Vagina (tissue), 2 donors: ENCODE results near the gene PEA15. TPM values are rescaled to one million over a fixed set of nuclear protein-coding genes. Genes with fewer than 3 reads are reported as not detected.
A peak's percentile ranks its signal among the peaks of the same experiment; 100 is the strongest.

ENCODE experiments used
- DNase-seq, 2 donors: peaks; one replicate each; pipeline ENCODE4 v3.0.0-alpha.2; 2017; ENCODE audit errors: extremely low spot score in 2 of 2
- H3K27ac ChIP-seq: fragments of 200-600 bp; sonication (generic); one replicate; pipeline ENCODE4 v1.5.1; 2019
- H3K27me3 ChIP-seq: fragments of 200-600 bp; sonication (generic); one replicate; pipeline ENCODE4 v1.5.1; 2019
- H3K36me3 ChIP-seq, 2 donors: fragments of 200-600 bp; sonication (generic); one replicate each; pipeline ENCODE4 v1.5.1; 2017 to 2019
- H3K4me1 ChIP-seq: fragments of 200-600 bp; sonication (generic); one replicate; pipeline ENCODE4 v1.5.1; 2019
- H3K4me3 ChIP-seq, 2 donors: fragments of 200-600 bp; sonication (generic); 1 replicate in 1 of 2; 2 replicates in 1 of 2; pipeline ENCODE4 v1.5.1; 2016 to 2019
- H3K9me3 ChIP-seq: fragments of 200-600 bp; sonication (generic); one replicate; pipeline ENCODE4 v1.5.1; 2019
- POLR2A ChIP-seq, 2 donors: fragments of 450-650 bp; IDR thresholded peaks; one replicate each; pipeline ENCODE4 v1.6.1; 2017; ENCODE audit warnings: antibody characterized with exemption in 2 of 2, mild to moderate bottlenecking in 2 of 2, moderate library complexity in 2 of 2
- POLR2AphosphoS5 ChIP-seq, 2 donors: sonication (generic); formaldehyde crosslinking; IDR thresholded peaks; one replicate each; pipeline ENCODE4 v1.9.0; 2017; ENCODE audit warnings: antibody characterized with exemption in 2 of 2, mild to moderate bottlenecking in 2 of 2, low read depth in 1 of 2; ENCODE audit not compliant: insufficient read depth in 1 of 2
- intact Hi-C: fragments of 100-400 bp; cut with DNase I; formaldehyde crosslinking; loops from one replicate; pipeline ENCODE4 v1.15.1; 2023
- total RNA-seq: library from RNA; depleted of rRNA; stranded (reverse); fragments of >200 nt; gene quantifications from one replicate; pipeline ENCODE4 v1.2.3, GENCODE V29; 2016
- TF ChIP-seq, protein P1 (sequence below), 3 experiments: fragments of 450-650 bp in 2 of 3; fragments of 200-600 bp in 1 of 3; sonication (generic) in 1 of 3; IDR thresholded peaks; one replicate each; pipeline ENCODE4 v1.5.1; 2017 to 2019; ENCODE audit warnings: antibody characterized with exemption in 3 of 3, mild to moderate bottlenecking in 2 of 3, moderate library complexity in 2 of 3

Gene PEA15
- total RNA-seq, 1 donor from 2014 or later: 89.1 TPM

DNA sequence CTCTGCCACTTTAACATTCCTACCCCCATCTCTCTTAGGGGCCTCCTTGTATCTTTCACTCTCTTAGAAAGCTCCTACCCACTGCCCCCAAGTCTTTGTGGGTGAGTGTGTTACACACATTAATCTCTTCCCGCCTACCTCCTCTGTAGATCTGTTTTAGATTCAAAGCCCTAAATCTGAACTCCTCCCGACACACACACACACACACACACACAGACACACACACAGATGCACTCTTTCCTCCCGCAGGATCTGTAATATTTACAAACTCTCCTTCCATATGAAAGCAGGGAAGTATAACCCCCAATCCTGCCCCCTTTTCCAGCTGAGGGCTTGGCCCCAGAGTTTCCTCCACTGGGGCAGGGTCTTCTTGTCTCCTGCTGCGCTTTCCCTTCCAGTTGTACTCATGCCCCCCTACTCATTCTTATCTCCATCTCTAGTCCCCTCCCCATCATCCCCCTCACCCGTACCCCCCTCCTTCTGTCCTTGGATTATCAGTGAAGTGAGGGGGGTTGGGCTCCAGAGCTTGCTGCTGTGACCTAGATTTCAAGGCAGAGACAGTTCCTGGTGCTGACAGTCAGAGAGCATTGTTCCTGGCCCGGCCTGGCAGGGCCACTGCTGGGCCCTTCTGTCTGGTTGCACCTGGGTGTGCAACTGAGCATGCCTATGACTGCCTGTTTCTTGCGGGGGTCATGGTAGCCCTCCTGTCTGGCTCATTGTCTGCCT, 4.3 kb downstream of the PEA15 start:
- Histone ChIP-seq H3K9me3 (no peaks in the 10 kb centered on the region), H3K4me1 (peaks cover 61% of the 10 kb centered on the region), H3K27ac (peak overlapping the region; percentile 6), H3K4me3 (no peak overlapping the region), H3K36me3 (peaks cover 0 to 36% of the 10 kb centered on the region in 2 donors), H3K27me3 (no peaks in the 10 kb centered on the region)
- no peak for DNase-seq
- intact Hi-C loops: loop anchor here (5.0 to 10.0 kb wide), 2 partner anchors 45 to 102 kb away; no protein-coding TSS in a partner anchor
- TF ChIP-seq POLR2A (IDR thresholded peaks at IDR 0.05) (no peak), POLR2AphosphoS5 (IDR thresholded peaks at IDR 0.05; ENCODE audit: insufficient read depth in 1 of 2, low read depth in 1 of 2) (no peak)
- TF ChIP-seq, protein P1, sequence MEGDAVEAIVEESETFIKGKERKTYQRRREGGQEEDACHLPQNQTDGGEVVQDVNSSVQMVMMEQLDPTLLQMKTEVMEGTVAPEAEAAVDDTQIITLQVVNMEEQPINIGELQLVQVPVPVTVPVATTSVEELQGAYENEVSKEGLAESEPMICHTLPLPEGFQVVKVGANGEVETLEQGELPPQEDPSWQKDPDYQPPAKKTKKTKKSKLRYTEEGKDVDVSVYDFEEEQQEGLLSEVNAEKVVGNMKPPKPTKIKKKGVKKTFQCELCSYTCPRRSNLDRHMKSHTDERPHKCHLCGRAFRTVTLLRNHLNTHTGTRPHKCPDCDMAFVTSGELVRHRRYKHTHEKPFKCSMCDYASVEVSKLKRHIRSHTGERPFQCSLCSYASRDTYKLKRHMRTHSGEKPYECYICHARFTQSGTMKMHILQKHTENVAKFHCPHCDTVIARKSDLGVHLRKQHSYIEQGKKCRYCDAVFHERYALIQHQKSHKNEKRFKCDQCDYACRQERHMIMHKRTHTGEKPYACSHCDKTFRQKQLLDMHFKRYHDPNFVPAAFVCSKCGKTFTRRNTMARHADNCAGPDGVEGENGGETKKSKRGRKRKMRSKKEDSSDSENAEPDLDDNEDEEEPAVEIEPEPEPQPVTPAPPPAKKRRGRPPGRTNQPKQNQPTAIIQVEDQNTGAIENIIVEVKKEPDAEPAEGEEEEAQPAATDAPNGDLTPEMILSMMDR (IDR thresholded peaks at IDR 0.05): no peak

DNA sequence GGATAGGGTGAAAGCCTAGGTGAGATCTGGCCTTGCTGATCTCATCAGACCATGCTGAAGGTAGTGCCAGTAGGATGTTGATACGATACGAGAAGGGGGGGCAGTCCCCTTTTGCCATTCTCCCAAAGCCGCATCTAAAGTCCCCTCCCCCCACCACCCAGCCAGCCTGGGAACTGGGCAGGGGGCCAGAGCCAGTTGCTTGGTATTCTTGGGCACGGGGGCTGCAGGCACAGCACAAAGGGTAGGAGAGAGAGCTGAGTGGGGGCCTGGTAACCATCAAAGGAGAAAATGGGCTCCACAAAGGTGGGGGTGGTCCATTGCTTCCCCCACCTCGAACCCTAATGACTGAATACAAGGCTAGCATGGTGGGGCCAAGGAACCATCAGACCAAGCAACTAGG, 5.4 kb downstream of the PEA15 start:
- Histone ChIP-seq H3K27me3 (no peaks in the 10 kb centered on the region), H3K9me3 (no peaks in the 10 kb centered on the region), H3K4me1 (peaks cover 55% of the 10 kb centered on the region), H3K27ac (no peak overlapping the region), H3K36me3 (peaks cover 0 to 41% of the 10 kb centered on the region in 2 donors), H3K4me3 (no peak overlapping the region)
- TF ChIP-seq POLR2A (IDR thresholded peaks at IDR 0.05) (no peak), POLR2AphosphoS5 (IDR thresholded peaks at IDR 0.05; ENCODE audit: insufficient read depth in 1 of 2, low read depth in 1 of 2) (no peak)
- TF ChIP-seq, protein P1 (IDR thresholded peaks at IDR 0.05): no peak
- intact Hi-C loops: no loop called here
- DNase-seq: no peak

DNA sequence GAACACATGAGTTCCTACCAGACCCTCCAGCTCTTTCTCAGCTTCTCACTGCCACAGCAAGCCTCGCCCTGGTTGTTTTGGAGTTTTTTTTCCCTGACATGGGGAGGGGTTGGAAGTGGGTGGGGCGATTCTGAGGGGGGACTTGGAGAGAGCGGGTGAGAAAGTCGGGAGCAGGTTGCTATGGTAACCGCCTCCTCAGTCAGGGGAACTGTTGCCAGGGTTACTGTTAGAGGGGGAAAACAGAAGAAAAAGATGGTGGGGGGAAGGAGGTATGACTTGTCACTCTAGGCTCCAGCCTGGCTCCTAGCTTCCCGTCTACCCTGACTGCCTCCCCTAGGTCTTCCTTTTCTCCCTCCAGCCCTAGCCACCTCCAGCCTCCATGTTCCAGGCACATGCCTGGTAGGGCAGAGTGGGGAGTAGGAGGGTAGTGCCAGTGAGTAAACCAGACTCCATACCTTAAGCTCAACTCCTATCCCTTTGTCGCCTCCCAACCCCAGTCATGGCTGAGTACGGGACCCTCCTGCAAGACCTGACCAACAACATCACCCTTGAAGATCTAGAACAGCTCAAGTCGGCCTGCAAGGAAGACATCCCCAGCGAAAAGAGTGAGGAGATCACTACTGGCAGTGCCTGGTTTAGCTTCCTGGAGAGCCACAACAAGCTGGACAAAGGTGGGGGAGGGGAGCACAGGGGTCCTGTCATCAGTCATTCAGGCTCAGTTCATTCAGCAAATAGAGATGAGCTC, 6.0 kb downstream of the PEA15 start:
- no peak overlapping the region for H3K27ac ChIP-seq

DNA sequence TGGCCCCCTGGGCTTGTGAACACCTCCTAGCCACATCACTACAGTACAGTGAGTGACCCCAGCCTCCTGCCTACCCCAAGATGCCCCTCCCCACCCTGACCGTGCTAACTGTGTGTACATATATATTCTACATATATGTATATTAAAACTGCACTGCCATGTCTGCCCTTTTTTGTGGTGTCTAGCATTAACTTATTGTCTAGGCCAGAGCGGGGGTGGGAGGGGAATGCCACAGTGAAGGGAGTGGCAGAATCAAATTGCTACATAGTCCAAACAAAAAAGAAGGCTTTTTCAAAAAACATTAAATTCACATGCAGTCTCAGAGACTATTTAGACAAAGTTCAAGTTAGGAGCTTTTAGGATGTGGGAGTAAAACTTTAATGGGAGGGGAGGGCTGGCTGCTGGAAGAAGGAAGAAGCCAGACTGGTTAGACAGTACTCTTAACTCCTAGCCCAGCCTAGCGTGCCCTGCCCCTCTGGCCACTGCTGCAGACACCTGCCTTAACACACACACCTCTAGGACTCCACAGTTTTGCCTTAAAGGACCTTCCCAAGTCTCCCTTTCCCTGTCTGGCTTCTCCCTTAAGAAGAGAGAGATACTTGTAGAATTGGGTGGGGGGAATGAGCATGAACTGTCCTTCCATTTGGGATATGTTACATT, 9.4 kb downstream of the PEA15 start:
- Histone ChIP-seq H3K27me3 (no peaks in the 10 kb centered on the region), H3K9me3 (no peaks in the 10 kb centered on the region), H3K4me1 (peaks cover 45% of the 10 kb centered on the region), H3K4me3 (no peak overlapping the region), H3K36me3 (peaks cover 0 to 51% of the 10 kb centered on the region in 2 donors), H3K27ac (no peak overlapping the region)
- DNase-seq: no peak
- intact Hi-C loops: no loop called here
- TF ChIP-seq, protein P1 (IDR thresholded peaks at IDR 0.05): no peak
- TF ChIP-seq POLR2A (IDR thresholded peaks at IDR 0.05): no peak
- no peak for TF ChIP-seq POLR2AphosphoS5 (IDR thresholded peaks at IDR 0.05; ENCODE audit: insufficient read depth in 1 of 2, low read depth in 1 of 2)

More for the DNA sequence above, 6.0 kb downstream of the PEA15 start:
- no peak overlapping the region for H3K4me3 ChIP-seq
- H3K9me3 ChIP-seq: no peaks in the 10 kb centered on the region
- TF ChIP-seq, protein P1 (IDR thresholded peaks at IDR 0.05): no peak
- no peak for TF ChIP-seq POLR2A (IDR thresholded peaks at IDR 0.05)
- TF ChIP-seq POLR2AphosphoS5 (IDR thresholded peaks at IDR 0.05; ENCODE audit: insufficient read depth in 1 of 2, low read depth in 1 of 2): no peak
- peaks cover 50% of the 10 kb centered on the region for H3K4me1 ChIP-seq
- peaks cover 0 to 48% of the 10 kb centered on the region in 2 donors for H3K36me3 ChIP-seq
- no peaks in the 10 kb centered on the region for H3K27me3 ChIP-seq
- peak in 1 of 2 donors; percentile 80 for DNase-seq
- intact Hi-C loops: no loop called here
